HG03378 (cell line): ENCODE data around the gene CR1.
"Not testable (repeated sequence)": the region's sequence is repeated elsewhere in the genome, so short reads cannot be mapped to it uniquely, and the experiment has no call there.

Experiments used
- ATAC-seq: cut with Tn5 transposase; IDR thresholded peaks from one replicate; pipeline ENCODE4 v1.9.1; 2021; ENCODE audit warnings: mild to moderate bottlenecking, moderate library complexity; ENCODE audit not compliant: unreplicated experiment

CR1 gene

DNA sequence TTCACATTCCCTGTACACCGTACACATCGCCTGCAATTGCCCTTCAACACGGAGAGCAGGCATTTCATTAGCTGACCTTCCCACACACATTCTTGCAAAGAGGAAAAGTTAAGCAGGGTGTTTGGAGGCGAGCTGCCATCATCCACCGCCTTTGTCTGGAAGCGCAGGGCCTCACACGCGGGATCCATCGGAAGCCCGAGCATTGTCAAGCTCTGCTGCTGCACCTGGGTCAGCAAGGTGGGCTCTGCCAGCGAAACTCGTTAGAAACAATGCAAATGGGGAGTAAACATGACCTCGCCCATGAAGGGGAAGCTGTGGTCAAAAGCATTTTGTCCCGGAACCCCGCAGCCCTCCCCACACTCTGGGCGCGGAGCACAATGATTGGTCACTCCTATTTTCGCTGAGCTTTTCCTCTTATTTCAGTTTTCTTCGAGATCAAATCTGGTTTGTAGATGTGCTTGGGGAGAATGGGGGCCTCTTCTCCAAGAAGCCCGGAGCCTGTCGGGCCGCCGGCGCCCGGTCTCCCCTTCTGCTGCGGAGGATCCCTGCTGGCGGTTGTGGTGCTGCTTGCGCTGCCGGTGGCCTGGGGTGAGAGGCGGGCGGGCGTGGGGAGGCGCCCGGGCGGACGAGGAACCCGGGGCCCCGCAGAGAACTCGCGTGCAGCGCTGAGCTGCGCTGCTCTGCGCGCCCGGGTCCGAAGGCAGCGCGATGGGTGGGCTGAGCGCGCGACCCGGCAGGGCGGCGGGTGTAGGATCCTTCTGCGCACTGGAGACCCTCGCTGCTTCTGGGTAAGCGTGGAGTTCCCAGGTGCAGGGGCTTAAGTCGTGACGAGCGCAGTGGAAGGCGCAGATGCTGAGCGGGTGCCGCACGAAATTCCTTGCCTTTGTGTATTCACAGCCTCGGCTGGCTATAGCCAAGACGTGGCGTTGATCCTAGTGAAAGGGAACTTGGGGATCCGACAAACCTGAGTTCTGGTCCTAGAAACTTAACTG, at the start of gene CR1:
CR1 (plus strand) TSS at position 357 of the 992 bp plus-strand sequence; CDS start at position 468, 111 bp downstream.
- ATAC-seq: no peak

DNA sequence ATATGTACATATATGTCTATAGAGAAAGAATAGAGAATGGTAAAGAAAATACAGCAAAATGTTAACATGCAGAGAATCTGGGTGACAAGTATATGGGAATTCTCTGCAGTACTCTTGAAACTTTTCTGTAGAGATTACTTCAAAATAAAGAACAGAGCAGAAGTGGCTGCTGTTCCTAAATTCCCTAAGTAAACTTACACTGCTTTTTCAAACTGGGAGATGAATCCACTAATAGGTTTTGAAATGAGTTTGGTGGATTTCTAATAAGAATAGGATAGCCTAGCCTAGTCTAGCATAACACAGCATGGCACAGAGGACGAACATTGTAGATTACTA, 42.3 kb upstream of the CR1 start:
- ATAC-seq: no peak

- ATAC-seq: peak; percentile 50
Measured at GRCh38 chr1:207454046-207454964, 41.7 kb upstream of the CR1 start, which contains the start of gene CR2. Gene CR2 (plus strand): TSS chr1:207454328. CDS start chr1:207454419, 91 bp downstream.

- ATAC-seq: no peak
Measured at GRCh38 chr1:207455183-207455754, 40.7 kb upstream of the CR1 start.

- ATAC-seq: no peak
Measured at GRCh38 chr1:207458414-207458813, 37.5 kb upstream of the CR1 start.

GRCh38 chr1:207459008-207459407, 36.9 kb upstream of the CR1 start:
- no peak for ATAC-seq

DNA sequence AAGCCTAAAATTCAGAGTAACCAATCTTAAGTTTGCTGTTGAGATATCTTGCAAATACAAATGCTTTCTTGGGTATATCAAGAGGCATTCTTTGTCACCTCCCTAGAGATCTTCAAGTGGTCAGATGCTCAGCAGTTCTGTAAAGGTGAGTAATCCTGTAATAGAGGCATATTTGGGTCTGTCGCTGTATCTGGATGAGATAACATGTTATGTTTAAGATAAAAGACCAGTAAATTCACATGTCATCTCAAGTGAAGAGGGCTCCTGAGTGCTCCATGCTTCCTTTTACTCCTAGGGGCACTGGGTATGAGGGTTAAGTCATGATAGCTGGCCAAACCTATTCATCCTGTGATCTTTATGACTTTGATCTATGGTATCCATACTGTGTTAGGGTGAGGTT, 34.3 kb upstream of the CR1 start:
- ATAC-seq: no peak

DNA sequence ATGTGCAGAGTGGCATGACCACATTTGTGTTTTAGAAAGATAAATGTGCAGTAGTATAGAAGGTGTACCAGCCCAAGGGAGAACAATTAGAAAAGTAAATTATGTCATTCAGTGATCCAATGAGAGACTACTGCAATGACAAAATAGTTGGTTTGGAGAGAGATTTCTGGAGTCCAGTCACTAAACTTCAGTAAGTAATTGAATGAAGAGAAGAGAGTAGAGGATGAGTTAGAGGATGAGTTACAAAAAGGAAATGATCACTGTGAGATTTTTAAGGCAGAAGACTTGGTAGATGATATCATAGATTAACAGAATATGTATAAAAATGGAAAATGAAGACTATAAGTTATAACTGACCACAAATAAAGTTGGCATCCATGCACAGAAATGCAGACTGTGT, 33.4 kb upstream of the CR1 start:
- no peak for ATAC-seq

DNA sequence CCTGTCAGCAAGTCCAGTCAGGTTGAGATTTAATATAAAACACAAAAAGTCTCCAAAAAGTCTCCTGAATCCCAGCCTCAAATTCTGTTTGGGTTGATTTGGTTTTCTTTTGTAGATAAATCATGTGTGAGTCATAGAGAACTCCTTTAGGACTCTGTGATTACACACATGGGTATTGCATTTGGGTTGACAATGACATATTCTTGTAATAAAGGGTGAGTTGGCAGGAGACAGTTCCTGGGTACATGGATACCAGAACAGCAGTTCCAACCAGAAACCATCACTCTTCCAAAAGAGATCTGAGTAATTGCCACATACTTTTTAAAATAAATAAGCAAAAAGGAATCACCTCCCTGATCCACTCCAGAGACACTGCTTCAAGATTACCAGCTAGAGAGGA, 32.9 kb upstream of the CR1 start:
- no peak for ATAC-seq

GRCh38 chr1:207463571-207463970, 32.4 kb upstream of the CR1 start:
- ATAC-seq: no peak

- ATAC-seq: no peak
Measured at GRCh38 chr1:207470927-207471326, 25.0 kb upstream of the CR1 start.

GRCh38 chr1:207474210-207474609, 21.7 kb upstream of the CR1 start:
- ATAC-seq: no peak

DNA sequence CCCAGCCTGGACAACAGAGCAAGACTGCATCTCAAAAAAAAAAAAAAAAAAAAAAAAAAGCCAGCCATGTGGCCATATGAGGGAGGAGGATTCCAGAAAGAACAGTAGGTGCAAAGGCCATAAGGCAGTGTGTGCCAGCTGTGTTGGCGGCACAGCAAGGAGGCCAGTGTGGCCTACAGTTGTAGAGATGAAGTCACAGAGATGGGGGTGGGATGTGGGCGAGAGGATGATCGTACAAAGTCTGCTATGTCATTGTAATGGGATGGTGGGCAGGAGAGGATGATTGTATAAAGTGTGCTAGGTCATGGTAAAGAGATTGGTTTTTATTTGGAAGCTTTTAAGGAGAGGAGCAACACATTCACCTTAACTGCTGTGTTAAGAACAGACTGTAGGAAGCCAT, 9.8 kb upstream of the CR1 start:
- no peak for ATAC-seq

- ATAC-seq: no peak
Measured at GRCh38 chr1:207487636-207488035, 8.3 kb upstream of the CR1 start.

DNA sequence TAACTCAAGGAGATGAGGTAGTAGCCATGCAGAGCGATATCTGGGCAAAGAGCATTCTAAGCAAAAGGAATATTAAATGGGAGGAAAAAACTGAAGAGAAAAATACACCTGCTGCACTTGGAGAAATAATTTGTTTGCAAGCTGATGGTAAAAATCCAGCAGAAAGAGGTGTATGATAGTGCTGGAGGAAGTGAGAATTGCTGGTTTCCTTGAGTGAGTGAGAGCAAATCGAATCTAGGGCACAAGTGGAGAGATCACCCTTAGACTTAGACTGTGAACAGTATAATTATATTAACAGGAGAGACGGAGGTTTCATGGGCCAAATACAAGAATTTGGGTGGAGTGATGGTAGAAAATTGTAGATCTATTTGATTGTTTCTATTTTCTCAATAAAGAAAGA, 2.7 kb upstream of the CR1 start:
- ATAC-seq: no peak

- ATAC-seq: no peak
Measured at GRCh38 chr1:207494171-207494570, 1.8 kb upstream of the CR1 start.

- ATAC-seq: not testable (repeated sequence)
Measured at GRCh38 chr1:207495281-207495680, 676 bp upstream of the CR1 start.

DNA sequence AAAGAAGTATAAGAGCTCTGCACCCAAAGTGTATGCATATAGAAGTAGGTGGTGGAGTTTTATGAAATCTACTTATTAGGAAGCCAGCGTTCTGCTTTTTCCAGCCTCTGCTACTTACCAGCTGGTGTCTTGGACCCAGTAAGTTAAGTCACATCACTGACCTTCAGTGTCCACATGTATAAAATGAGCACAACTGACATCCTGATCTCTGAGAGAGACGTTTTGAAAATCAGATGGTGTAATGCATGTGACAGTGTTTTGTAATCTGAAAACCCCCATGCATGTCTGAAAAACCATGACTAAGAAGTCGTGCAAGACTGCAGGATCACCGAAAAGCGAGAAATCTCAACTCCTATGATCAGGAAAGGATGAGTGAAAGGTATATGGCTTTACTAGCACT, 2.0 kb downstream of the CR1 start:
- ATAC-seq: no peak

GRCh38 chr1:207499573-207499972, 3.6 kb downstream of the CR1 start:
- ATAC-seq: peak; percentile 43

DNA sequence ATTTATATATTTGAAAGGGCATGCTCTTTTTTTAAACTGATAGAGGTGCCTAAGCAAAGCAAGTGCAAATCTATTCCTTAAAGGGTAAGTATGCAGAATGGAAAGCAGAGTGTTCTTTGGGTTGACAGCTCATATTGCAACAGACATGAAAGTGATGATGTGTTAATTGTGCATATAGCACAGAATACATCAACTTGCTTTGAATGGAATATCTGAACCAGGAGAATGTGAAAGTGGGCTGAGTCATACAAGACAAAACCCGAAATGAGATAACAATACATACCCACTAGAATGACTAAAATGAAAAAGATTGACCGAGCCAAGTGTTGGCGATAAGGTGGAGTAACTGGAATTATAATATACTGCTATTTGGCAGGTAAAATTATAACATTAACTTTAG, 4.3 kb downstream of the CR1 start:
- ATAC-seq: no peak

- no peak for ATAC-seq
Measured at GRCh38 chr1:207501071-207501470, 5.1 kb downstream of the CR1 start.
